Measurements from ENCODE around the gene RIC8A. TPM values are rescaled to one million over a fixed set of nuclear protein-coding genes. Genes with fewer than 3 reads are reported as not detected.

RIC8A gene
- total RNA-seq, 2 donors from 2014 or later, result 77.1 to 92.6 TPM

- 0% methylated on average over 19 to 57 of the region's 57 CpGs for WGBS, 2 experiments (ENCODE audit: insufficient coverage in 1 of 2, insufficient read length in 1 of 2)
- Mint-ChIP-seq H3K4me1 (peaks cover 21% of the 10 kb centered on the region), H3K27ac (peak overlapping the region; percentile 98), H3K9me3 (no peaks in the 10 kb centered on the region), H3K36me3 (ENCODE audit: low read depth) (peaks cover 50% of the 10 kb centered on the region), H3K27me3 (ENCODE audit: insufficient read depth) (no peaks in the 10 kb centered on the region), H3K4me3 (peak overlapping the region; percentile 98)
- peak overlapping the region; percentile 93 for H3K9ac ChIP-seq (ENCODE audit: extremely low read depth, low read length, poor library complexity, severe bottlenecking)
- peak; percentile 87 for DNase-seq
- H3K4me1 ChIP-seq (ENCODE audit: control insufficient read depth, insufficient read depth, low read length), result peaks cover 27% of the 10 kb centered on the region
- no peaks in the 10 kb centered on the region for H3K9me3 ChIP-seq (ENCODE audit: control insufficient read depth, low read length)
- TF ChIP-seq CTCF (conservative IDR thresholded peaks at IDR 0.05), result no peak
- H3K4me3 ChIP-seq (ENCODE audit: low read length), result peak overlapping the region; percentile 99
- peaks cover 57% of the 10 kb centered on the region for H3K36me3 ChIP-seq (ENCODE audit: control insufficient read depth, insufficient read depth, low read length)
- H3K27me3 ChIP-seq (ENCODE audit: control insufficient read depth, insufficient read depth, low read length, poor library complexity, severe bottlenecking), result no peaks in the 10 kb centered on the region
- H3K27ac ChIP-seq (ENCODE audit: low read depth, low read length), result peak overlapping the region; percentile 95
Measured at GRCh38 chr11:208181-208916, 841 bp downstream of the RIC8A start.

GRCh38 chr11:208917-209260, 1.4 kb downstream of the RIC8A start:
- H3K27ac ChIP-seq (ENCODE audit: low read depth, low read length), result no peak overlapping the region
- H3K9me3 ChIP-seq (ENCODE audit: control insufficient read depth, low read length), result no peaks in the 10 kb centered on the region
- peaks cover 15% of the 10 kb centered on the region for H3K4me1 Mint-ChIP-seq
- H3K4me3 Mint-ChIP-seq, result peak overlapping the region; percentile 98
- no peaks in the 10 kb centered on the region for H3K27me3 ChIP-seq (ENCODE audit: control insufficient read depth, insufficient read depth, low read length, poor library complexity, severe bottlenecking)
- 0 to 1% methylated on average over 4 to 25 of the region's 26 CpGs for whole genome bisulfite sequencing, 2 experiments (ENCODE audit: insufficient coverage in 1 of 2, insufficient read length in 1 of 2)
- peak overlapping the region; percentile 99 for H3K4me3 ChIP-seq (ENCODE audit: low read length)
- peak overlapping the region; percentile 98 for H3K27ac Mint-ChIP-seq
- no peaks in the 10 kb centered on the region for H3K27me3 Mint-ChIP-seq (ENCODE audit: insufficient read depth)
- no peaks in the 10 kb centered on the region for H3K9me3 Mint-ChIP-seq
- H3K36me3 ChIP-seq (ENCODE audit: control insufficient read depth, insufficient read depth, low read length), result peaks cover 62% of the 10 kb centered on the region
- peak overlapping the region; percentile 93 for H3K9ac ChIP-seq (ENCODE audit: extremely low read depth, low read length, poor library complexity, severe bottlenecking)
- no peak for DNase-seq
- peaks cover 25% of the 10 kb centered on the region for H3K4me1 ChIP-seq (ENCODE audit: control insufficient read depth, insufficient read depth, low read length)
- no peak for TF ChIP-seq CTCF (conservative IDR thresholded peaks at IDR 0.05)
- peaks cover 48% of the 10 kb centered on the region for H3K36me3 Mint-ChIP-seq (ENCODE audit: low read depth)

- 74 to 76% methylated on average over 25 to 29 of the region's 29 CpGs for WGBS, 2 experiments (ENCODE audit: insufficient coverage in 1 of 2, insufficient read length in 1 of 2)
- Mint-ChIP-seq H3K27ac (peak overlapping the region; percentile 98), H3K4me1 (peaks cover 13% of the 10 kb centered on the region), H3K4me3 (peak overlapping the region; percentile 98), H3K27me3 (ENCODE audit: insufficient read depth) (no peaks in the 10 kb centered on the region), H3K9me3 (no peaks in the 10 kb centered on the region), H3K36me3 (ENCODE audit: low read depth) (peaks cover 48% of the 10 kb centered on the region)
- Histone ChIP-seq H3K27me3 (ENCODE audit: control insufficient read depth, insufficient read depth, low read length, poor library complexity, severe bottlenecking) (no peaks in the 10 kb centered on the region), H3K9ac (ENCODE audit: extremely low read depth, low read length, poor library complexity, severe bottlenecking) (peak overlapping the region; percentile 93), H3K4me3 (ENCODE audit: low read length) (peak overlapping the region; percentile 99), H3K36me3 (ENCODE audit: control insufficient read depth, insufficient read depth, low read length) (peaks cover 62% of the 10 kb centered on the region), H3K4me1 (ENCODE audit: control insufficient read depth, insufficient read depth, low read length) (peaks cover 20% of the 10 kb centered on the region), H3K27ac (ENCODE audit: low read depth, low read length) (no peak overlapping the region), H3K9me3 (ENCODE audit: control insufficient read depth, low read length) (no peaks in the 10 kb centered on the region)
- peak; percentile 52 for DNase-seq
- TF ChIP-seq CTCF (conservative IDR thresholded peaks at IDR 0.05), result peak; percentile 22
Measured at GRCh38 chr11:209275-210121, 2.0 kb downstream of the RIC8A start.
